ENCODE data around the gene SLC28A1.

- TF ChIP-seq POLR2A (IDR thresholded peaks at IDR 0.05) = no peak
- TF ChIP-seq CTCF (IDR thresholded peaks at IDR 0.05) = no peak
Measured at GRCh38 chr15:84883916-84884781, at the start of gene SLC28A1.
